Naive thymus-derived CD4-positive, alpha-beta T cell (primary cell): ENCODE measurements around the gene AHSP. TPM values are rescaled to one million over a fixed set of nuclear protein-coding genes. Genes with fewer than 3 reads are reported as not detected.

Source experiments
- ATAC-seq: fragments of 150-1000 bp; cut with Tn5 transposase; 2 replicates; pipeline ENCODE4 v1.10.0; 2021; ENCODE audit warnings: mild to moderate bottlenecking, moderate library complexity
- CTCF ChIA-PET: fragments of 350-600 bp; sonication (Branson Sonifier 250); formaldehyde crosslinking; loops from one replicate; lab custom pipeline; 2021; ENCODE audit warnings: antibody characterized with exemption; lab: Charles Lee
- POLR2A ChIA-PET: fragments of 350-600 bp; sonication (Branson Sonifier 250); formaldehyde crosslinking; loops from one replicate; lab custom pipeline; 2021; ENCODE audit warnings: antibody characterized with exemption, inconsistent platforms; lab: Charles Lee
- DNase-seq, 9 donors: peaks; one replicate each; pipeline versions ENCODE4 v3.0.0 to v3.0.0-alpha.2; 2020 to 2022; ENCODE audit warnings: mixed read lengths in 1 of 9
- H3K27ac ChIP-seq: one replicate; pipeline ENCODE4 v1.7.0; 2013; ENCODE audit warnings: mild to moderate bottlenecking, low read depth, low read length, moderate library complexity
- H3K27me3 ChIP-seq, 2 donors: one replicate each; pipeline ENCODE4 v1.7.0; 2013; ENCODE audit warnings: low read length in 2 of 2, mild to moderate bottlenecking in 2 of 2, moderate library complexity in 2 of 2; ENCODE audit not compliant: control insufficient read depth in 2 of 2, insufficient read depth in 2 of 2
- H3K36me3 ChIP-seq, 3 experiments: 1 replicate in 2 of 3; 2 replicates in 1 of 3; pipeline ENCODE4 v1.7.0; 2013; ENCODE audit warnings: low read length in 3 of 3, mild to moderate bottlenecking in 3 of 3, moderate library complexity in 1 of 3; ENCODE audit not compliant: insufficient read depth in 3 of 3, control insufficient read depth in 2 of 3
- H3K4me1 ChIP-seq, 2 donors: one replicate each; pipeline ENCODE4 v1.7.0; 2013; ENCODE audit warnings: low read length in 2 of 2, mild to moderate bottlenecking in 2 of 2, moderate library complexity in 1 of 2; ENCODE audit not compliant: control insufficient read depth in 2 of 2, insufficient read depth in 2 of 2
- H3K4me3 ChIP-seq: 2 replicates; pipeline ENCODE4 v1.7.0; 2013; ENCODE audit warnings: mild to moderate bottlenecking, low read length
- H3K9me3 ChIP-seq, 3 experiments: 1 replicate in 2 of 3; 2 replicates in 1 of 3; pipeline ENCODE4 v1.7.0; 2013; ENCODE audit warnings: low read length in 3 of 3; ENCODE audit not compliant: control insufficient read depth in 2 of 3
- H3K27ac Mint-ChIP-seq, 9 donors: one replicate each; pipeline ENCODE4 v1.8.0; 2020 to 2022; ENCODE audit warnings: mixed read lengths in 9 of 9, mild to moderate bottlenecking in 8 of 9, moderate library complexity in 5 of 9, inconsistent platforms in 2 of 9
- H3K27me3 Mint-ChIP-seq, 5 donors: one replicate each; pipeline ENCODE4 v1.8.0; 2021 to 2022; ENCODE audit warnings: mixed read lengths in 5 of 5, mild to moderate bottlenecking in 1 of 5
- H3K36me3 Mint-ChIP-seq, 5 donors: one replicate each; pipeline ENCODE4 v1.8.0; 2020 to 2022; ENCODE audit warnings: mixed read lengths in 5 of 5, mild to moderate bottlenecking in 3 of 5, inconsistent platforms in 1 of 5
- H3K4me1 Mint-ChIP-seq, 7 donors: one replicate each; pipeline ENCODE4 v1.8.0; 2020 to 2022; ENCODE audit warnings: mixed read lengths in 7 of 7, mild to moderate bottlenecking in 3 of 7, inconsistent platforms in 1 of 7
- H3K4me3 Mint-ChIP-seq, 10 donors: one replicate each; pipeline ENCODE4 v1.8.0; 2020 to 2022; ENCODE audit warnings: mild to moderate bottlenecking in 10 of 10, mixed read lengths in 10 of 10, moderate library complexity in 6 of 10, inconsistent platforms in 2 of 10
- H3K9me3 Mint-ChIP-seq, 11 donors: one replicate each; pipeline ENCODE4 v1.8.0; 2020 to 2022; ENCODE audit warnings: mixed read lengths in 11 of 11, mild to moderate bottlenecking in 4 of 11, inconsistent platforms in 1 of 11, moderate library complexity in 1 of 11
- intact Hi-C, 2 donors: fragments of 100-400 bp; cut with micrococcal nuclease; formaldehyde crosslinking; loops; one replicate each; pipeline ENCODE4 v1.15.1; 2023
- polyA plus RNA-seq, 2 donors: library from polyadenylated mRNA; unstranded; fragments of 300-500 nt; fragmentation: Illumina TruSeq; gene quantifications; one replicate each; pipeline ENCODE4 v1.2.3, GENCODE V29; 2021
- total RNA-seq, 6 experiments: library from RNA in 5 of 6; stranded (reverse) in 5 of 6; gene quantifications; 1 replicate in 5 of 6; 2 replicates in 1 of 6; pipeline ENCODE4 v1.2.3 and lab custom pipeline; 2021 to 2026

AHSP gene
- total and polyA plus RNA-seq, 7 experiments from 2014 or later = not detected

GRCh38 chr16:31513126-31513525 lies 14.6 kb upstream of the AHSP start:
- POLR2A ChIA-PET = no interaction called here
- Histone ChIP-seq H3K36me3 (peaks cover 0 to 1% (median 0%) of the 10 kb centered on the region in 3 experiments), H3K4me1 (peaks cover 17% of the 10 kb centered on the region in 2 donors), H3K9me3 (no peaks in the 10 kb centered on the region), H3K4me3 (no peak overlapping the region), H3K27ac (no peak overlapping the region), H3K27me3 (no peaks in the 10 kb centered on the region)
- no peak for ATAC-seq
- Mint-ChIP-seq H3K36me3 (peaks cover 0 to 8% (median 3%) of the 10 kb centered on the region in 5 donors), H3K9me3 (peaks cover 0 to 14% (median 3%) of the 10 kb centered on the region in 11 donors), H3K27me3 (peaks cover 0 to 6% (median 0%) of the 10 kb centered on the region in 5 donors), H3K4me1 (peaks cover 11 to 29% (median 22%) of the 10 kb centered on the region in 7 donors), H3K4me3 (no peak overlapping the region), H3K27ac (no peak overlapping the region)
- CTCF ChIA-PET = no interaction called here
- intact Hi-C loops = no loop called here
- DNase-seq = no peak

- Histone ChIP-seq H3K36me3 (no peaks in the 10 kb centered on the region), H3K4me3 (no peak overlapping the region), H3K4me1 (peaks cover 13 to 14% of the 10 kb centered on the region in 2 donors), H3K27me3 (no peaks in the 10 kb centered on the region), H3K27ac (no peak overlapping the region), H3K9me3 (no peaks in the 10 kb centered on the region)
- ChIA-PET CTCF (no interaction called here), POLR2A (no interaction called here)
- Mint-ChIP-seq H3K27ac (peak overlapping the region in 2 of 9 donors; percentile 17 to 70), H3K4me1 (peaks cover 9 to 24% (median 19%) of the 10 kb centered on the region in 7 donors), H3K9me3 (peaks cover 0 to 14% (median 3%) of the 10 kb centered on the region in 11 donors), H3K4me3 (no peak overlapping the region), H3K36me3 (peaks cover 0 to 5% (median 3%) of the 10 kb centered on the region in 5 donors), H3K27me3 (peaks cover 0 to 6% (median 0%) of the 10 kb centered on the region in 5 donors)
- DNase-seq = no peak
- intact Hi-C loops = no loop called here
- ATAC-seq = no peak
These were observed 13.8 kb upstream of the AHSP start for GRCh38 chr16:31513884-31514283.

- Mint-ChIP-seq H3K9me3 (peaks cover 0 to 10% (median 3%) of the 10 kb centered on the region in 11 donors), H3K4me1 (peaks cover 0 to 4% (median 0%) of the 10 kb centered on the region in 7 donors), H3K36me3 (no peaks in the 10 kb centered on the region), H3K4me3 (no peak overlapping the region), H3K27me3 (peaks cover 0 to 6% (median 0%) of the 10 kb centered on the region in 5 donors), H3K27ac (no peak overlapping the region)
- Histone ChIP-seq H3K9me3 (no peaks in the 10 kb centered on the region), H3K4me3 (no peak overlapping the region), H3K27me3 (no peaks in the 10 kb centered on the region), H3K4me1 (no peaks in the 10 kb centered on the region), H3K27ac (no peak overlapping the region), H3K36me3 (no peaks in the 10 kb centered on the region)
- ATAC-seq (no peak), DNase-seq (no peak)
- POLR2A ChIA-PET = no interaction called here
- intact Hi-C loops = no loop called here
- CTCF ChIA-PET = no interaction called here
These were observed 9.8 kb upstream of the AHSP start for GRCh38 chr16:31517800-31518402.

- Histone ChIP-seq H3K27ac (no peak overlapping the region), H3K4me1 (no peaks in the 10 kb centered on the region), H3K27me3 (no peaks in the 10 kb centered on the region), H3K36me3 (no peaks in the 10 kb centered on the region), H3K9me3 (no peaks in the 10 kb centered on the region), H3K4me3 (no peak overlapping the region)
- H3K27ac Mint-ChIP-seq = no peak overlapping the region
- H3K4me3 Mint-ChIP-seq = no peak overlapping the region
- H3K9me3 Mint-ChIP-seq = peaks cover 0 to 10% (median 3%) of the 10 kb centered on the region in 11 donors
- ChIA-PET CTCF (no interaction called here), POLR2A (interaction anchor here (0.6 kb wide), 1 partner anchor 16 kb away, joined by 3 read pairs; no protein-coding TSS in a partner anchor)
- peaks cover 0 to 6% (median 0%) of the 10 kb centered on the region in 5 donors for H3K27me3 Mint-ChIP-seq
- H3K36me3 Mint-ChIP-seq = no peaks in the 10 kb centered on the region
- no peak for DNase-seq
- no peak for ATAC-seq
- intact Hi-C loops = no loop called here
- H3K4me1 Mint-ChIP-seq = no peaks in the 10 kb centered on the region
These were observed 7.8 kb upstream of the AHSP start for GRCh38 chr16:31519759-31520431.

GRCh38 chr16:31521368-31521767 lies 6.3 kb upstream of the AHSP start:
- ATAC-seq = no peak
- Histone ChIP-seq H3K4me3 (no peak overlapping the region), H3K27me3 (no peaks in the 10 kb centered on the region), H3K36me3 (no peaks in the 10 kb centered on the region), H3K4me1 (no peaks in the 10 kb centered on the region), H3K27ac (no peak overlapping the region), H3K9me3 (no peaks in the 10 kb centered on the region)
- DNase-seq = no peak
- Mint-ChIP-seq H3K27ac (no peak overlapping the region), H3K4me3 (no peak overlapping the region), H3K9me3 (peaks cover 0 to 10% (median 3%) of the 10 kb centered on the region in 11 donors), H3K4me1 (no peaks in the 10 kb centered on the region), H3K27me3 (peaks cover 0 to 6% (median 0%) of the 10 kb centered on the region in 5 donors), H3K36me3 (no peaks in the 10 kb centered on the region)
- ChIA-PET CTCF (no interaction called here), POLR2A (no interaction called here)
- intact Hi-C loops = no loop called here

- no peaks in the 10 kb centered on the region for H3K36me3 ChIP-seq
- H3K9me3 ChIP-seq = no peaks in the 10 kb centered on the region
- H3K4me3 ChIP-seq = no peak overlapping the region
- ChIA-PET CTCF (interaction anchor here (0.6 kb wide), 1 partner anchor 8 kb away, joined by 3 read pairs; no protein-coding TSS in a partner anchor), POLR2A (no interaction called here)
- DNase-seq (no peak), ATAC-seq (no peak)
- H3K27ac ChIP-seq = no peak overlapping the region
- H3K27me3 ChIP-seq = no peaks in the 10 kb centered on the region
- Mint-ChIP-seq H3K4me1 (no peaks in the 10 kb centered on the region), H3K9me3 (peaks cover 0 to 10% (median 0%) of the 10 kb centered on the region in 11 donors), H3K36me3 (no peaks in the 10 kb centered on the region), H3K4me3 (no peak overlapping the region), H3K27me3 (peaks cover 0 to 6% (median 0%) of the 10 kb centered on the region in 5 donors), H3K27ac (peak overlapping the region in 1 of 9 donors; percentile 9)
- no peaks in the 10 kb centered on the region for H3K4me1 ChIP-seq
- intact Hi-C loops = no loop called here
These were observed 5.6 kb upstream of the AHSP start for GRCh38 chr16:31522071-31522470.
